ENCODE results near the gene ATP10A. TPM values are rescaled to one million over a fixed set of nuclear protein-coding genes. Genes with fewer than 3 reads are reported as not detected.
A peak's percentile ranks its signal among the peaks of the same experiment; 100 is the strongest.

Gene ATP10A
- total RNA-seq, 1 experiment from 2014 or later, result not detected

DNA sequence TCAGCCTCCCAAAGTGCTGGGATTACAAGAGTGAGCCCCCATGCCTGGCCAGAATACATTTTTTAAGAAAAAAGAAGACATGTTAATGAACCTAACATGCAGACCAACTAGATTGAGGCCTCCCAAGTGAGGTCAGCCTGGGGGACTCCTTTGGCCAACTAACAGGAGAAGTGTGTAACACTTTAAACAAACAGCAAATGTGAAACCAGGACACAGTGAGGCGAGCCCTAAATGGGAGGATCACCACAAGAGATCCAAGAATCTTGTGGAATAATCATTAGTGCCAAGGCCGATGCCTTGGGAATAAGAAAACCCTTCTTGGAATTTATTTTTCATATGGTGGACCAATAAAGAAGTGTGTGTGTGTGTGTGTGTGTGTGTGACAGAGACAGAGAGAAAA lies 73.9 kb downstream of the ATP10A start:
- no peak overlapping the region for H3K4me3 ChIP-seq (ENCODE audit: low read depth, low read length)
- ChIA-PET POLR2A (no interaction called here), CTCF (interaction anchor here (1.1 kb wide), 1 partner anchor 10 kb away, joined by 3 read pairs; no protein-coding TSS in a partner anchor)
- H3K27me3 Mint-ChIP-seq (ENCODE audit: insufficient read depth, unreplicated experiment), result peaks cover 3% of the 10 kb centered on the region
- no TSS peak for BruUV-seq (replicated peaks)
- H3K4me1 Mint-ChIP-seq (ENCODE audit: low read depth, unreplicated experiment), result peaks cover 12% of the 10 kb centered on the region
- TF ChIP-seq, protein P1, sequence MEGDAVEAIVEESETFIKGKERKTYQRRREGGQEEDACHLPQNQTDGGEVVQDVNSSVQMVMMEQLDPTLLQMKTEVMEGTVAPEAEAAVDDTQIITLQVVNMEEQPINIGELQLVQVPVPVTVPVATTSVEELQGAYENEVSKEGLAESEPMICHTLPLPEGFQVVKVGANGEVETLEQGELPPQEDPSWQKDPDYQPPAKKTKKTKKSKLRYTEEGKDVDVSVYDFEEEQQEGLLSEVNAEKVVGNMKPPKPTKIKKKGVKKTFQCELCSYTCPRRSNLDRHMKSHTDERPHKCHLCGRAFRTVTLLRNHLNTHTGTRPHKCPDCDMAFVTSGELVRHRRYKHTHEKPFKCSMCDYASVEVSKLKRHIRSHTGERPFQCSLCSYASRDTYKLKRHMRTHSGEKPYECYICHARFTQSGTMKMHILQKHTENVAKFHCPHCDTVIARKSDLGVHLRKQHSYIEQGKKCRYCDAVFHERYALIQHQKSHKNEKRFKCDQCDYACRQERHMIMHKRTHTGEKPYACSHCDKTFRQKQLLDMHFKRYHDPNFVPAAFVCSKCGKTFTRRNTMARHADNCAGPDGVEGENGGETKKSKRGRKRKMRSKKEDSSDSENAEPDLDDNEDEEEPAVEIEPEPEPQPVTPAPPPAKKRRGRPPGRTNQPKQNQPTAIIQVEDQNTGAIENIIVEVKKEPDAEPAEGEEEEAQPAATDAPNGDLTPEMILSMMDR (IDR thresholded peaks at IDR 0.05; ENCODE audit: insufficient read depth in 1 of 2, low read depth in 1 of 2, low read length in 1 of 2, severe bottlenecking in 1 of 2, unreplicated experiment in 1 of 2), result no peak
- H3K27ac Mint-ChIP-seq (ENCODE audit: unreplicated experiment), result no peak overlapping the region
- no peaks in the 10 kb centered on the region for H3K36me3 ChIP-seq (ENCODE audit: control insufficient read depth, insufficient read depth, low read length)
- no peak for DNase-seq
- intact Hi-C loops (cut with micrococcal nuclease; ENCODE audit: unreplicated experiment), result loop anchor here (10.0 kb wide), 1 partner anchor 66 kb away; no protein-coding TSS in a partner anchor
- no peaks in the 10 kb centered on the region for H3K36me3 Mint-ChIP-seq (ENCODE audit: insufficient read depth, unreplicated experiment)
- peaks cover 6% of the 10 kb centered on the region; the same call in 1 of the 2 replicates for H3K4me1 ChIP-seq
- H3K9me3 ChIP-seq, result no peaks in the 10 kb centered on the region
- H3K27me3 ChIP-seq (replicated peaks; ENCODE audit: control insufficient read depth, insufficient read depth, low read length), result no peaks in the 10 kb centered on the region; the same call in 1 of the 2 replicates
- no peaks in the 10 kb centered on the region for H3K9me3 Mint-ChIP-seq (ENCODE audit: unreplicated experiment)
- H3K4me3 Mint-ChIP-seq (ENCODE audit: unreplicated experiment), result no peak overlapping the region

DNA sequence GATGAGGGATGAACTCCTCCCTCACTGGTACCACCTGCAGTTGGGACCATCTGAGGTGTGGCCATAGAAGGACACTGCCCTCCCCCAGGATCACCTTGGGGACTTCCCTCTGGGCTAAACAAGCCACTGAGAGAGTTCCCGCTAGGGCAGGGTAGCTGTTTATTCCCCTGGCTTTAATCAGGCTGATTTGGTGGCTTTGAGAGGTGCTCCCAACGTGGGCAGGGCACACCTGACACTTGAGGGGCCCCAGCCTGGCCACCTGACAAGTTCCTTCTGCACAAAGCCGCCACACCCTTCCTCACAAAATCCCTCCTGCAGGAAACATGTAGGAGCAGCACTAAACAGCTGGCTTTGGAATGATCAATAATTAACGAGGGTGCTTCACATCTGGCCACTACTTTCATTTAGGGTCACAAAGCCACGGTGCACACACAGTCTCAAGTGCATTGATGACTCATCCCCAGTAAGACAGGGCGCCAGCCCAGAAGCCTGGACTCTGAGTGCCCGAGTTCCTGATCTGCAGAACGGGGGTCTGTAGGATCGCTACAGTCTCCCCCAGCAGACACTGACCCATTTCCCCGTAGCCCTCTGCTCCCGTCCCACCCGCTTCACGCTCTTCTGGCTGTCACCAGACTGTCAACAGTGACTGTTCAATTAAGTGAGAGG lies 75.1 kb downstream of the ATP10A start:
- Histone ChIP-seq H3K4me3 (ENCODE audit: low read depth, low read length) (no peak overlapping the region), H3K4me1 (peaks cover 6% of the 10 kb centered on the region; the same call in 1 of the 2 replicates), H3K36me3 (ENCODE audit: control insufficient read depth, insufficient read depth, low read length) (no peaks in the 10 kb centered on the region), H3K9me3 (no peaks in the 10 kb centered on the region), H3K27me3 (replicated peaks; ENCODE audit: control insufficient read depth, insufficient read depth, low read length) (no peaks in the 10 kb centered on the region; the same call in 1 of the 2 replicates)
- Mint-ChIP-seq H3K4me1 (ENCODE audit: low read depth, unreplicated experiment) (peaks cover 12% of the 10 kb centered on the region), H3K9me3 (ENCODE audit: unreplicated experiment) (no peaks in the 10 kb centered on the region), H3K27me3 (ENCODE audit: insufficient read depth, unreplicated experiment) (no peaks in the 10 kb centered on the region), H3K4me3 (ENCODE audit: unreplicated experiment) (no peak overlapping the region), H3K27ac (ENCODE audit: unreplicated experiment) (no peak overlapping the region), H3K36me3 (ENCODE audit: insufficient read depth, unreplicated experiment) (no peaks in the 10 kb centered on the region)
- ChIA-PET CTCF (interaction anchor here (1.1 kb wide), 1 partner anchor 11 kb away, joined by 3 read pairs; no protein-coding TSS in a partner anchor), POLR2A (no interaction called here)
- no TSS peak for BruUV-seq (replicated peaks)
- intact Hi-C loops (cut with micrococcal nuclease; ENCODE audit: unreplicated experiment), result loop anchor here (10.0 kb wide), 1 partner anchor 67 kb away; no protein-coding TSS in a partner anchor
- DNase-seq, result peak; percentile 40 to 44
- TF ChIP-seq, protein P1 (IDR thresholded peaks at IDR 0.05; ENCODE audit: insufficient read depth in 1 of 2, low read depth in 1 of 2, low read length in 1 of 2, severe bottlenecking in 1 of 2, unreplicated experiment in 1 of 2), result no peak

DNA sequence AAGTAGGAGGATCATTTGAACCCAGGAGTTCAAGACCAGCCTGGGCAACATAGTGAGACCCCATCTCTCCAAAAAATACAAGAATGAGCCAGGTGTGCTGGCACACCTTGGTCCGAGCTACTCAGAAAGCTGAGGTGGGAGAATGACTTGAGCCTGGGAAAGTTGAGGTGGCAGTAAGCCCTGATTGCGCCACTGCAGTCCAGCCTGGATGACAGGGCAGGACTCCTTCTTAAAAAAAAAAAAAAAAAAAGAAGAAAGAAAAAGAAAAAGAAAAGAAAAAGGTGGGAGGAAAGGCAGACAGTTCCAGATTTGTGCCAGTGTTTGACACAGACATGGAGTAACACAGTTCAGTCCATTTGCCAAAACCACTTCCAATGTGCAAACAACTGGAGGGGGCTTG lies 75.7 kb downstream of the ATP10A start:
- CTCF ChIA-PET, result no interaction called here
- intact Hi-C loops (cut with micrococcal nuclease; ENCODE audit: unreplicated experiment), result loop anchor here (10.0 kb wide), 1 partner anchor 67 kb away; no protein-coding TSS in a partner anchor
- Mint-ChIP-seq H3K27ac (ENCODE audit: unreplicated experiment) (no peak overlapping the region), H3K36me3 (ENCODE audit: insufficient read depth, unreplicated experiment) (no peaks in the 10 kb centered on the region), H3K27me3 (ENCODE audit: insufficient read depth, unreplicated experiment) (no peaks in the 10 kb centered on the region), H3K4me3 (ENCODE audit: unreplicated experiment) (no peak overlapping the region), H3K9me3 (ENCODE audit: unreplicated experiment) (no peaks in the 10 kb centered on the region), H3K4me1 (ENCODE audit: low read depth, unreplicated experiment) (peaks cover 12% of the 10 kb centered on the region)
- Histone ChIP-seq H3K4me1 (peaks cover 6% of the 10 kb centered on the region; the same call in 1 of the 2 replicates), H3K9me3 (no peaks in the 10 kb centered on the region), H3K27me3 (replicated peaks; ENCODE audit: control insufficient read depth, insufficient read depth, low read length) (no peaks in the 10 kb centered on the region; the same call in 1 of the 2 replicates), H3K36me3 (ENCODE audit: control insufficient read depth, insufficient read depth, low read length) (no peaks in the 10 kb centered on the region), H3K4me3 (ENCODE audit: low read depth, low read length) (no peak overlapping the region)
- POLR2A ChIA-PET, result no interaction called here
- BruUV-seq (replicated peaks), result no TSS peak
- TF ChIP-seq, protein P1 (IDR thresholded peaks at IDR 0.05; ENCODE audit: insufficient read depth in 1 of 2, low read depth in 1 of 2, low read length in 1 of 2, severe bottlenecking in 1 of 2, unreplicated experiment in 1 of 2), result no peak
- no peak for DNase-seq

All from Caco-2 (cell line).